ENCODE measurements around the gene SMC1A.
"Not testable (repeated sequence)": the region's sequence is repeated elsewhere in the genome, so short reads cannot be mapped to it uniquely, and the experiment has no call there.

The SMC1A gene

DNA sequence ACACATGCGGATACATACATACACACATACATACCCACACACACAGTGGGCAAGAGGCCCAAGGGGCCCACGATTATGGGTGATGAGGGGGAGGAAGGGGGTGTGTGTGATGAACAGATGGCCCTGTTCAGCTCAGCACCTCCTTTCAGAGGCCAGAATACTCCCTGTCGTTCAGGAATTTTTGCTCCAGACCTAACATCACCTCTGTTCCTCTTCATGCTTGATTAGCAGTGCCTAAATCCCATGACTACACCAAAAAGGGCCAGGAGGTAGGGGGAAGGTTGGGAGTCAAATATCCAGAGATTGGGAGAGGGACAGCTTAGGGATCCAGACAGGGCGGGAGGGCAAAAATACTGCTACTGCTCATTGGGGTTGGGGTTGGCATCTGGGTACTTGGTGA is 42.7 kb downstream of the SMC1A start:
- WGBS (ENCODE audit: insufficient coverage, insufficient read length) = no CpG with 5 or more reads among the region's 4 CpGs

DNA sequence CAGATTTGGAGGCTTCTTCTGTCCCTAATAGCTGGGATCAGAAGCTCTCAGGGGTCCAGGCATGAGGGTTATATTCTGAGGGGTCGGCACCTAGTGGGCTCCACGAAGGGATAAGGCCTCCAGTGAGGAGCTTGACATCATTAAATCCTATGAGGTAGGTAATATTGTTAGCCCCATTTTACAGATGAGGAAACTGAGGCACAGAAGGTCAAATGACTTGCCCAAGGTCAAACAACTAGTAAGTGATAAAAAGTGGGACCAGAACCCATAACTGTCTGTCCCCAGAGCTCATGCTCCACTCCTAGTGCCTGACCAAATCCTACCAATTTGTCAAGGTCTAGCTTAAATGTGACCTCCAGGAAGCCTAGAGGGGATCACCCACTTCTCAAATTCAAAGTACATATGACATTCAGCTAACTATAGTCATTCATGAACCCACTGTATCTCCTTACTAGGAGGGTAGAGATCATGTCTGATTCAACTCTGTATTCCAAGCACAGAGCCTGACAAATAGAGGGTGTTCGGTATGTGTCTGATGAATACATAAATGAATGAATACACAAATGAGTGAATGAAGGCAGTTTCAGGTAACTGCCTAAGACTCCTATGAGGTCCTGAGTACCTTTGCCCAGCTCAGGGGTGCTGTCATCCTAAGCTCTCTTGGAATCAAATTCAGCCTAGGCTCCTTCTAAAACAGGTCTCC is 43.3 kb downstream of the SMC1A start:
- H3K27ac ChIP-seq (ENCODE audit: low read length) = no peak overlapping the region
- H3K9me3 ChIP-seq (ENCODE audit: control insufficient read depth, insufficient read depth, low read length) = no peaks in the 10 kb centered on the region
- no peak overlapping the region for H3K4me3 ChIP-seq (ENCODE audit: low read length)
- no peaks in the 10 kb centered on the region for H3K27me3 ChIP-seq (ENCODE audit: control insufficient read depth, insufficient read depth, low read length)
- no CpG with 5 or more reads among the region's 3 CpGs for WGBS (ENCODE audit: insufficient coverage, insufficient read length)
- H3K4me1 ChIP-seq (ENCODE audit: control insufficient read depth, insufficient read depth, low read length) = no peaks in the 10 kb centered on the region
- DNase-seq (ENCODE audit: low read depth, low spot score) = no peak
- peaks cover 24% of the 10 kb centered on the region for H3K36me3 ChIP-seq (ENCODE audit: control insufficient read depth, insufficient read depth, low read length)

More for the DNA sequence above, 42.7 kb downstream of the SMC1A start:
- Histone ChIP-seq H3K36me3 (ENCODE audit: control insufficient read depth, insufficient read depth, low read length) (peaks cover 24% of the 10 kb centered on the region), H3K4me3 (ENCODE audit: low read length) (no peak overlapping the region), H3K4me1 (ENCODE audit: control insufficient read depth, insufficient read depth, low read length) (no peaks in the 10 kb centered on the region), H3K9me3 (ENCODE audit: control insufficient read depth, insufficient read depth, low read length) (no peaks in the 10 kb centered on the region), H3K27ac (ENCODE audit: low read length) (no peak overlapping the region), H3K27me3 (ENCODE audit: control insufficient read depth, insufficient read depth, low read length) (no peaks in the 10 kb centered on the region)
- no peak for DNase-seq (ENCODE audit: low read depth, low spot score)

DNA sequence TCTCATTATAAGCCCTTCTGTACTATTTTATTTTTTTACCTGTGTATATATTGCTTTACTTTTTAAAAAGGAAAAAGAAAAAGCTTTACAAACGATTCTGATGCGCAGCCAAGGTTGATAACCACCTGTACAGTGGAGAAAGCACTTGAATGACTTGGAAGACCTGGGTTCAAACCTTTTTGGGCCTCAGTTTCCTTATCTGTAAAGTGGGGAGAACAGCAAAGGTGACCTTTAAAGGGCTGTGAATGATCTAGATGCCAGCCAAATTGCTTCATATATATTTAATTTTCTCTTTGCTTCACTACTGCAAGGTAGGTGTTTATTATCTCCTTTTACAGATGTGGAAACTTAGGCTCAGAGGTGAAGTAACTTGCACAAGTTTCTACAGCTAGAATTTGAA is 45.0 kb downstream of the SMC1A start:
- peaks cover 16% of the 10 kb centered on the region for H3K36me3 ChIP-seq (ENCODE audit: control insufficient read depth, insufficient read depth, low read length)
- no peak overlapping the region for H3K4me3 ChIP-seq (ENCODE audit: low read length)
- no peaks in the 10 kb centered on the region for H3K4me1 ChIP-seq (ENCODE audit: control insufficient read depth, insufficient read depth, low read length)
- no peak overlapping the region for H3K27ac ChIP-seq (ENCODE audit: low read length)
- DNase-seq (ENCODE audit: low read depth, low spot score) = no peak
- H3K9me3 ChIP-seq (ENCODE audit: control insufficient read depth, insufficient read depth, low read length) = no peaks in the 10 kb centered on the region
- no CpG with 5 or more reads among the region's 2 CpGs for WGBS (ENCODE audit: insufficient coverage, insufficient read length)
- H3K27me3 ChIP-seq (ENCODE audit: control insufficient read depth, insufficient read depth, low read length) = no peaks in the 10 kb centered on the region

DNA sequence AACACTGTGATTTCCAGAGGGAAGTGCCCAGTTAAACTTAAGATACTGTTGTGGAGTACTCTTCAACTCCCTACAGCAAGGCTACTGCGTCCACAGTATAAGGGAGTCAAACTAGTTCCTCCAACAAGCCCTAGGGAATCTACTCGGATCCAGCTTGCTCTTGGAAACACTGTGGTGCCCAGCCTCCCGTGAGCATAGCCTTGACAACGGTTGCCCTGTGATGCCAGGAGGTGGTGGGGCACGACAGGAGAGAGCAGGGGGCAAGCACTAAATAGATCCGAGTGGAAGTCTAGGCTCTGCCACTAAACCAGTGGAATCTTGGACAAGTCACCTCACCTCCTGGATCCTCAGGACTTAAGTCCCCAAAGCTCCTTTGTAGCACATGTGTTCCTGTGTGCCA is 45.6 kb downstream of the SMC1A start:
- Histone ChIP-seq H3K27ac (ENCODE audit: low read length) (no peak overlapping the region), H3K4me1 (ENCODE audit: control insufficient read depth, insufficient read depth, low read length) (no peaks in the 10 kb centered on the region), H3K36me3 (ENCODE audit: control insufficient read depth, insufficient read depth, low read length) (peaks cover 12% of the 10 kb centered on the region), H3K9me3 (ENCODE audit: control insufficient read depth, insufficient read depth, low read length) (no peaks in the 10 kb centered on the region), H3K27me3 (ENCODE audit: control insufficient read depth, insufficient read depth, low read length) (no peaks in the 10 kb centered on the region), H3K4me3 (ENCODE audit: low read length) (no peak overlapping the region)
- DNase-seq (ENCODE audit: low read depth, low spot score) = no peak
- WGBS (ENCODE audit: insufficient coverage, insufficient read length) = no CpG with 5 or more reads among the region's 6 CpGs

DNA sequence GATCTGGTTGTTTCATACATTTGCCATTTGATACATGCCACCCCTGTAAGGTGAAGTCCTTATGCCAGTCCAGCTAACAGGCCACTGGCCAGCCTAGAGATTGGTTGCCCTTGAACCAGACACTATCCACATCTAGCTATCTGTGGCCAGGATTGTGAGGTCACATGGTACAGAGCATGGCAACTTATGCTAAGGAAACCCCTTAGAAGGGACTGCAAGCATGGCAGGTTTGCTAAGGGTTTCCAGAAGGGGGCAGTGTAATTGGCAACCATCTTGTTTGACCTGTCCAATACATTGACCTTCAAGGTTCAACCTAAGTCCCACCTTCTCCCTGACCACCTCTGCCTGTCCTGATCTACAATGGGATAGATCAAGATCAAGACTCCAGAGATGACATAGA is 47.5 kb downstream of the SMC1A start:
- no peak overlapping the region for H3K4me3 ChIP-seq (ENCODE audit: low read length)
- no peaks in the 10 kb centered on the region for H3K27me3 ChIP-seq (ENCODE audit: control insufficient read depth, insufficient read depth, low read length)
- no peak overlapping the region for H3K27ac ChIP-seq (ENCODE audit: low read length)
- no peak for DNase-seq (ENCODE audit: low read depth, low spot score)
- peaks cover 4% of the 10 kb centered on the region for H3K36me3 ChIP-seq (ENCODE audit: control insufficient read depth, insufficient read depth, low read length)
- H3K4me1 ChIP-seq (ENCODE audit: control insufficient read depth, insufficient read depth, low read length) = no peaks in the 10 kb centered on the region
- no peaks in the 10 kb centered on the region for H3K9me3 ChIP-seq (ENCODE audit: control insufficient read depth, insufficient read depth, low read length)

DNA sequence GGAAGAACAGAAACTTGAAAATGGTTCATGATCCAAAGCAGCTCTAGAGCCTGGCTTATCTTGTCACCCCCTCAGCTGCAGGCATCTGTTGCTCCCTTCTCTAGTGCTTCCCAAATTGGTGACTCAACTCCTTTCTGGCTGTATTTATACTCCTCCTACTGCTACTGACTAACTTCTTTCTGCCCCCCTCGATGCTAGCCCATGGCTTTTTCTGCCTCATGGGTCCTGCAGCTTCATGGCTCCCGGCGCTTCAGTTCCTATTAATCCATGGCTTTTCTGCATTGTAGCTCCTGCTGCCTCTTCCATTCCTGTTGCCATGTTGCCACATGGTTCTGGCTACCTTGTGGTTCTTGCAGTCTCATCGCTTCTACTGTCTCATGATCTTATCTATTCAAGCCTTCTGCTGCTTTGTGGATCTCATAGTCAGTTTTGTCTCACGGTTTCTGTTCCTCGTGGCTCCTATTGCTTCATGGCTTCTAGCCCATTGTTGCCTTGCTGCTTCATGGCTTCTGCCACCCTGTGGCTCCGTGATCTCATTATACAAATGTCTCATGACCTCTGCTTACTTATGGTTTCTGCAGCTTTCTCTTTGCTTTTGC is 48.1 kb downstream of the SMC1A start:
- H3K27ac ChIP-seq (ENCODE audit: low read length) = no peak overlapping the region
- no peaks in the 10 kb centered on the region for H3K36me3 ChIP-seq (ENCODE audit: control insufficient read depth, insufficient read depth, low read length)
- no peaks in the 10 kb centered on the region for H3K27me3 ChIP-seq (ENCODE audit: control insufficient read depth, insufficient read depth, low read length)
- WGBS (ENCODE audit: insufficient coverage, insufficient read length) = no CpG with 5 or more reads among the region's 7 CpGs
- H3K9me3 ChIP-seq (ENCODE audit: control insufficient read depth, insufficient read depth, low read length) = no peaks in the 10 kb centered on the region
- H3K4me1 ChIP-seq (ENCODE audit: control insufficient read depth, insufficient read depth, low read length) = no peaks in the 10 kb centered on the region
- no peak for DNase-seq (ENCODE audit: low read depth, low spot score)
- H3K4me3 ChIP-seq (ENCODE audit: low read length) = no peak overlapping the region

DNA sequence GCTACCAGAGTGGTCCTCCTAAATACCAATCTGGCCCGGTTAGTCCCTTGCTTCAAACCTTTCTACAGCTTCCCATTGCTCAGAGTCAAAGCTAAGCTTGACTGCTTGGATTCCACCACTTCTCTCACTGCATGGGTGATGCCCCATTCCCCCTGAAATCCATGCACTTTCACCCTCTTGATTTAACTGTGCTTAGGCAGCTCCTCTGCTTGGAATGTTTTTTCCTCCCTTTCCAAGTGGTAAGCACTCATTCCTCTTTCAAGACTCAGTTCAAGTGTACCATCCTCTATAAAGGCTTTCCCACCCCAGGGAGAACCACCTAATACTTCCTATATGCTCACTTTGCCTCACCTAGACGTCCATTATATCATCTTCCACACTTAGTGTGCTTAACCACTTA is 49.1 kb downstream of the SMC1A start:
- WGBS (ENCODE audit: insufficient coverage, insufficient read length) = no CpG with 5 or more reads among the region's 2 CpGs
- Histone ChIP-seq H3K4me1 (ENCODE audit: control insufficient read depth, insufficient read depth, low read length) (no peaks in the 10 kb centered on the region), H3K9me3 (ENCODE audit: control insufficient read depth, insufficient read depth, low read length) (no peaks in the 10 kb centered on the region)

DNA sequence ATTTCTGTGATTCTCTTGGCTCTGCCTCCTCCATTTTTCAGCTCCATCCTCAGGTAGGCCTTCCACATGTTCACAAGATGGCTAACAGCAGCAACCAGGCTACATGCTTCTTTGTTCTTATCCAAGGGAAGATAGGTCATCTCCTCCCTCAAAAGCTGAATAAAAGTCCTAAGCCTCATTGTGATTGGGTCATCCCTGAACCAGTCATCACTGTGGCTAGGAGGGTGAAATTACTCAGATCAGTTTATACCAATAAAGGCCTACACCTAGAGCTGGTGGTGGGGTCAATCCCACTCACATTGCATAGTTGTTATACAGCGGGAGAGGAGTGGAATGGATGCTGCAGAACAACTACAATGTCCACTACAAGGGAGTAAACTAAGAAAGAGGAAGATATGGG is 56.0 kb downstream of the SMC1A start:
- not testable (repeated sequence) for H3K27me3 ChIP-seq (ENCODE audit: control insufficient read depth, insufficient read depth, low read length); H3K4me3 ChIP-seq (ENCODE audit: low read length); H3K36me3 ChIP-seq (ENCODE audit: control insufficient read depth, insufficient read depth, low read length); H3K9me3 ChIP-seq (ENCODE audit: control insufficient read depth, insufficient read depth, low read length); H3K27ac ChIP-seq (ENCODE audit: low read length); H3K4me1 ChIP-seq (ENCODE audit: control insufficient read depth, insufficient read depth, low read length); DNase-seq (ENCODE audit: low read depth, low spot score)
- no CpG with 5 or more reads among the region's 1 CpG for WGBS (ENCODE audit: insufficient coverage, insufficient read length)

More for the DNA sequence above, 49.1 kb downstream of the SMC1A start:
- no peaks in the 10 kb centered on the region for H3K27me3 ChIP-seq (ENCODE audit: control insufficient read depth, insufficient read depth, low read length)
- no peak overlapping the region for H3K27ac ChIP-seq (ENCODE audit: low read length)
- no peak overlapping the region for H3K4me3 ChIP-seq (ENCODE audit: low read length)
- H3K36me3 ChIP-seq (ENCODE audit: control insufficient read depth, insufficient read depth, low read length) = no peaks in the 10 kb centered on the region
- DNase-seq (ENCODE audit: low read depth, low spot score) = no peak

DNA sequence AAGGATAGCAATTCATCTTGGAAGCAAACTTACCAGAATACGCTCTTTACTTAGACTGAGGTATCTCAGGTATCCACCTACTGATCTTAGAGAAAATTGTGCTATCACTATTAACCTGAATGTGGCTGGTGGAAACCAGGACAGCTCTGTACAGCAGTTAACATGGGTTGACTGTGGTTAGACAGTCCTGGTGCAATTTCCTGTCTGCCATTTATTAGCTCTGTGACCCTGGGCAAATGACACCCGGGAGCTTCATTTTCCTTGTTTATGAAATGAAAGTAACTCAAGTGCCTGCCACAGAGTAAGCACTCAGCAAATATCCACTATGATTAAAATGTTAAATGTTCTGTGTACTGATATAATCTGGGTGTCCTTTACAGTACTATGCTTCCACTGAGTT is 60.0 kb downstream of the SMC1A start:
- no peak overlapping the region for H3K4me3 ChIP-seq (ENCODE audit: low read length)
- DNase-seq (ENCODE audit: low read depth, low spot score) = no peak
- H3K27me3 ChIP-seq (ENCODE audit: control insufficient read depth, insufficient read depth, low read length) = no peaks in the 10 kb centered on the region
- H3K27ac ChIP-seq (ENCODE audit: low read length) = no peak overlapping the region
- no peaks in the 10 kb centered on the region for H3K36me3 ChIP-seq (ENCODE audit: control insufficient read depth, insufficient read depth, low read length)
- no CpG with 5 or more reads among the region's 2 CpGs for WGBS (ENCODE audit: insufficient coverage, insufficient read length)
- H3K9me3 ChIP-seq (ENCODE audit: control insufficient read depth, insufficient read depth, low read length) = no peaks in the 10 kb centered on the region
- H3K4me1 ChIP-seq (ENCODE audit: control insufficient read depth, insufficient read depth, low read length) = no peaks in the 10 kb centered on the region; the same call in 1 of the 2 replicates

DNA sequence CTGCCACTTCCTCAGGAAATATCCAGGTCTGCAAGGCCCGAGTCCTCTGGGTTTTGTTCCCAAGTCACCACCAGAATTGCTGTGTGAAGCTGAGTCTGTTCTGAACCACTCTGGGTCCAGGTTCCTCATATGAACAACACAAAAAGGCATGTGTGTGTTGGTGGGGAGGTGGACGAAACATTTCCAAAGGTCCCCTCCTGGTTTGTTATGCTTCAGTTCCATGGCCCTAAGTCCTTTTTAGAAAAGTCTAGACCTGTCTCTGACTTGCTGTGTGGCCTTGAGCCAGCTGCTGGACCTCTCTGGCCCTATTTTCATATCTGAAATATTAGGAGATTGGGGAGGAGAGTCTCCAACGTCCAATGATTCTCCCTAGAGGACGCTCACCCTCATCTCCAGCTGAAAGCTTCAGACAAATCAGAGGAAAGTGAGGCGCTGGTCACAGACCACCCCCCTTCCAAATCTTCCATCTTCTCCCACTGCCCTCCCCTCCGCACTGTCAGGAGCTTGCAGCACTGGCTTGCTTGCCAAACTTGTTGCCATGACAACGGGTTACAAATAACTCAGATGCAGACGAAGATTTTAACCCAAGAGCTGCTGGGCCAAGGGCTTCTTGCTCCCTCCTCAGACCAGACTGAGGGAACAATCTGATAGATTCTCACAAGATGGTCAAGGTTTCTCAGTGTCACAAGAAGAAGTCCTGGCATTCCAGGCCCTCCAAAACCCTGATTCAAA is 64.5 kb downstream of the SMC1A start:
- WGBS (ENCODE audit: insufficient coverage, insufficient read length) = no CpG with 5 or more reads among the region's 8 CpGs
- Histone ChIP-seq H3K4me3 (ENCODE audit: low read length) (no peak overlapping the region), H3K36me3 (ENCODE audit: control insufficient read depth, insufficient read depth, low read length) (no peaks in the 10 kb centered on the region), H3K9me3 (ENCODE audit: control insufficient read depth, insufficient read depth, low read length) (no peaks in the 10 kb centered on the region), H3K4me1 (ENCODE audit: control insufficient read depth, insufficient read depth, low read length) (no peaks in the 10 kb centered on the region), H3K27me3 (ENCODE audit: control insufficient read depth, insufficient read depth, low read length) (no peaks in the 10 kb centered on the region), H3K27ac (ENCODE audit: low read length) (no peak overlapping the region)
- DNase-seq (ENCODE audit: low read depth, low spot score) = no peak
